Measurements from ENCODE around the gene SLC6A18. TPM values are rescaled to one million over a fixed set of nuclear protein-coding genes. Genes with fewer than 3 reads are reported as not detected.

The SLC6A18 gene
- total RNA-seq, 2 experiments from 2014 or later = not detected

DNA sequence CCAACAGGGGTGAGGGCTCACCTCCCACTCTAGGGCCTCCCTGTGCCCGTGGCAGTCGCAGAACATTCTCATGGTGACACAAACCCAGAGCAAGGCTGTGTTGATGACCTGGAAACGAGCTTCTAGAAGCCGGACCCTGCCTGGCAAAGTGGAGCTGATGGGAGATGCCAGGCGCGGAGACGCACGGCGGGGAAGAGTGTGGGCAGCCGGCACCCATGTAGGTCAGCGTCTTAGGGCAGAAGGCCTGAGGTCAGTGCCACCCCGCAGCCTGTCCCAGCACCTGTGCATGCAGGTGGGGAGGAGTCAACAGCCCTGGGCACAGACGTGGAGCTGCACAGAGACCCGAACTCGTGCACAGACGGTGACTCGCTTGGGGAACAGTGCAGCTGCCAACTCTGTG lies 5.4 kb downstream of the SLC6A18 start:
- Mint-ChIP-seq H3K9me3 (peaks cover 1% of the 10 kb centered on the region), H3K4me1 (ENCODE audit: low read depth) (peaks cover 11% of the 10 kb centered on the region), H3K27ac (no peak overlapping the region), H3K27me3 (peaks cover 23% of the 10 kb centered on the region), H3K4me3 (no peak overlapping the region), H3K36me3 (ENCODE audit: low read depth) (no peaks in the 10 kb centered on the region)
- DNase-seq (no peak), ATAC-seq (no peak)
- intact Hi-C loops (cut with micrococcal nuclease) = no loop called here
- ChIA-PET POLR2A (interaction anchor here (0.8 kb wide), 1 partner anchor 14 kb away, joined by 3 read pairs; no protein-coding TSS in a partner anchor), CTCF (interaction anchor here (1.7 kb wide), 1 partner anchor 414 kb away, joined by 5 read pairs; no protein-coding TSS in a partner anchor)
- TF ChIP-seq, protein P1, sequence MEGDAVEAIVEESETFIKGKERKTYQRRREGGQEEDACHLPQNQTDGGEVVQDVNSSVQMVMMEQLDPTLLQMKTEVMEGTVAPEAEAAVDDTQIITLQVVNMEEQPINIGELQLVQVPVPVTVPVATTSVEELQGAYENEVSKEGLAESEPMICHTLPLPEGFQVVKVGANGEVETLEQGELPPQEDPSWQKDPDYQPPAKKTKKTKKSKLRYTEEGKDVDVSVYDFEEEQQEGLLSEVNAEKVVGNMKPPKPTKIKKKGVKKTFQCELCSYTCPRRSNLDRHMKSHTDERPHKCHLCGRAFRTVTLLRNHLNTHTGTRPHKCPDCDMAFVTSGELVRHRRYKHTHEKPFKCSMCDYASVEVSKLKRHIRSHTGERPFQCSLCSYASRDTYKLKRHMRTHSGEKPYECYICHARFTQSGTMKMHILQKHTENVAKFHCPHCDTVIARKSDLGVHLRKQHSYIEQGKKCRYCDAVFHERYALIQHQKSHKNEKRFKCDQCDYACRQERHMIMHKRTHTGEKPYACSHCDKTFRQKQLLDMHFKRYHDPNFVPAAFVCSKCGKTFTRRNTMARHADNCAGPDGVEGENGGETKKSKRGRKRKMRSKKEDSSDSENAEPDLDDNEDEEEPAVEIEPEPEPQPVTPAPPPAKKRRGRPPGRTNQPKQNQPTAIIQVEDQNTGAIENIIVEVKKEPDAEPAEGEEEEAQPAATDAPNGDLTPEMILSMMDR (IDR thresholded peaks at IDR 0.05) = no peak

DNA sequence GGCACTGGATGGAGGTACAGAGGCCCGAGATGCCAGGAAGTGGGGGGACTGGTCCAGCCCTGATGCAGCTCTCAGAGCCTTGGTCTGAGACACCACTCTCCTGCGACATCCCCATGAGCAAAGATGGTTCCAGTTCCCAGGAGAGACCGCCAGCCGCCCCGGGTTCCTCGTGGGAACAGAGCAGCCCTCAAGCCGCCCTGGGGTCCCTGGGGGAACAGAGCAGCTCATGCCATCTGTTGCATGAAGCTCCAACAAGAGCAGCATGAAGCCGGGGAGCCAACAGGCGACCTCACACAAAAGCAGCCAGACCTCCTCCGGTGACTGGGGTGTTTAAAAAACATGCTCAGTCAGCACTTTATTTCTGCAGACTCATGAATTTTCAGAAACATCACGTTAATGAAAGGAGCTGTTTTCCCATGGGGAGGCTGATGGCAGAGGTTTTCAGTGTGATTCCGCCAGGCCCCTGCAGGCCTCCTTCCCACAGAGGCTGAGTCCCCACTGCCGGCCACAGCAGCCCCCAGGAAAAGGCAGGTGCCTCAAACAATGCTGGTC lies 6.2 kb downstream of the SLC6A18 start:
- intact Hi-C loops (cut with micrococcal nuclease) = no loop called here
- Mint-ChIP-seq H3K4me1 (ENCODE audit: low read depth) (peaks cover 11% of the 10 kb centered on the region), H3K4me3 (no peak overlapping the region), H3K36me3 (ENCODE audit: low read depth) (no peaks in the 10 kb centered on the region), H3K27me3 (peaks cover 23% of the 10 kb centered on the region), H3K27ac (no peak overlapping the region), H3K9me3 (peaks cover 10% of the 10 kb centered on the region)
- ChIA-PET POLR2A (no interaction called here), CTCF (interaction anchor here (1.7 kb wide), 1 partner anchor 414 kb away, joined by 5 read pairs; no protein-coding TSS in a partner anchor)
- DNase-seq = no peak
- TF ChIP-seq, protein P1 (IDR thresholded peaks at IDR 0.05) = no peak
- ATAC-seq = no peak

DNA sequence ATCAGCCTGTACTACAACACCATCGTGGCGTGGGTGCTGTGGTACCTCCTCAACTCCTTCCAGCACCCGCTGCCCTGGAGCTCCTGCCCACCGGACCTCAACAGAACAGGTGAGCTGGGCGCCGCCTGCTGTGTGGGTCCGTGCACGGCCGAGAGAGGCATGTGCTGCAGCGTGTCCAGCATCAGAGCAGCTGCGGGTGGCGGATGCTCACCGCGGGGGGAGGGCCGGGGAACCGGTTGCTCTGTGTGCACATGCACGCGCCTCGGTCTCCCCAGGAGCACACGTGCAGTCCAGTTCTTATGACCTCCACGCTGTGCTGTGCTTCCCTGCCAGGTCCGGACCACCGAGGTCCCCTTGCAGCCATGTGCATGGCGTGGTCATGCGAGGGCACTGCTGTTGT lies 7.6 kb downstream of the SLC6A18 start:
- Mint-ChIP-seq H3K36me3 (ENCODE audit: low read depth) (no peaks in the 10 kb centered on the region), H3K4me3 (no peak overlapping the region), H3K27ac (no peak overlapping the region), H3K9me3 (peaks cover 14% of the 10 kb centered on the region), H3K27me3 (peaks cover 17% of the 10 kb centered on the region), H3K4me1 (ENCODE audit: low read depth) (peaks cover 7% of the 10 kb centered on the region)
- intact Hi-C loops (cut with micrococcal nuclease) = no loop called here
- no peak for DNase-seq
- ChIA-PET POLR2A (interaction anchor here (0.6 kb wide), 1 partner anchor 51 kb away, joined by 3 read pairs; no protein-coding TSS in a partner anchor), CTCF (no interaction called here)
- ATAC-seq = no peak
- TF ChIP-seq, protein P1 (IDR thresholded peaks at IDR 0.05) = no peak

DNA sequence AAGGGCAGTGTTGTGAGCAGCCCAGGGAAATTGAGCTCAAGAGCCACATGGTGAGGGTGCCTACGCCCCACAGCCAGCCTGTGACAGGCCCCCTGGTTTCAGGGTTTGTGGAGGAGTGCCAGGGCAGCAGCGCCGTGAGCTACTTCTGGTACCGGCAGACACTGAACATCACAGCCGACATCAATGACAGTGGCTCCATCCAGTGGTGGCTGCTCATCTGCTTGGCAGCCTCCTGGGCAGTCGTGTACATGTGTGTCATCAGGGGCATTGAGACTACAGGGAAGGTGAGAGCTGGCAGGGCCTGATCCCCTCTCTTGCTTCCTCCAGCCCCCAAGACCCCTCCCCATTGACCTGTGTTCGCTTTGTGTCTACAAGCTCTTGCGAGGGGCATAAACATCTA lies 10.2 kb downstream of the SLC6A18 start:
- no peak for ATAC-seq
- intact Hi-C loops (cut with micrococcal nuclease) = no loop called here
- ChIA-PET POLR2A (interaction anchor here (0.6 kb wide), 1 partner anchor 36 kb away, joined by 3 read pairs; no protein-coding TSS in a partner anchor), CTCF (no interaction called here)
- H3K4me3 Mint-ChIP-seq = no peak overlapping the region
- no peak overlapping the region for H3K27ac Mint-ChIP-seq
- TF ChIP-seq, protein P1 (IDR thresholded peaks at IDR 0.05) = no peak
- no peaks in the 10 kb centered on the region for H3K4me1 Mint-ChIP-seq (ENCODE audit: low read depth)
- H3K36me3 Mint-ChIP-seq (ENCODE audit: low read depth) = no peaks in the 10 kb centered on the region
- H3K27me3 Mint-ChIP-seq = peaks cover 3% of the 10 kb centered on the region
- peaks cover 14% of the 10 kb centered on the region for H3K9me3 Mint-ChIP-seq
- no peak for DNase-seq

DNA sequence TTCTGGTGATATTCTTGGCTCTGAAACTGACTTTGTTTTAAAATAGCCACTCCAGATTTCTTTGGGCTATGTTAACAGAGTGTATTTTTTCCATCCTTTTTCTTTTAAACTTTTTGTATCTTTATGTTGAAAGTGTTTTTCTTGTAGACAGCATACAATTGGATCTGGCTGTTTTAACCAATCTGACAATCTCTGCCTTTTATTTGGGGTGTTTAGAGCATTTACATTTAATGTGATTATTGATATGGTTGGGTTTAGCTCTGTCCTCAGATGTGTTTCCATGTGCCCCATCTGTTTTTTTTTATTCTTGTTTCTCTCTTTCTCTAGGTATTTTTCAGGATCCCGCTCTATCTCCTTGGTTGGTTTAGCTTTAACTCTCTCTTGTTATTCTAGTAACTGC lies 10.7 kb downstream of the SLC6A18 start:
- CTCF ChIA-PET = no interaction called here
- POLR2A ChIA-PET = no interaction called here
- no peak overlapping the region for H3K27ac Mint-ChIP-seq
- TF ChIP-seq, protein P1 (IDR thresholded peaks at IDR 0.05) = no peak
- DNase-seq = no peak
- H3K4me3 Mint-ChIP-seq = no peak overlapping the region
- H3K9me3 Mint-ChIP-seq = peaks cover 14% of the 10 kb centered on the region
- no peak for ATAC-seq
- no peaks in the 10 kb centered on the region for H3K4me1 Mint-ChIP-seq (ENCODE audit: low read depth)
- intact Hi-C loops (cut with micrococcal nuclease) = no loop called here
- H3K36me3 Mint-ChIP-seq (ENCODE audit: low read depth) = no peaks in the 10 kb centered on the region
- H3K27me3 Mint-ChIP-seq = no peaks in the 10 kb centered on the region

Measured in activated CD8-positive, alpha-beta T cell treated with anti-CD3 and anti-CD28 coated beads for 36 hours (primary cell).